Left ventricle myocardium inferior (tissue), 1 donor: Measurements from ENCODE around the gene PHF1. TPM values are rescaled to one million over a fixed set of nuclear protein-coding genes. Genes with fewer than 3 reads are reported as not detected.

ENCODE experiments used
- DNase-seq: peaks from one replicate; pipeline ENCODE4 v3.0.0-alpha.2; 2020
- H3K27ac ChIP-seq: fragments of 200-600 bp; replicated peaks from 2 replicates; pipeline ENCODE4 v1.8.0; 2021
- H3K27me3 ChIP-seq: fragments of 200-600 bp; 2 replicates; pipeline ENCODE4 v1.8.0; 2021; ENCODE audit warnings: low read depth
- H3K36me3 ChIP-seq: fragments of 200-600 bp; 2 replicates; pipeline ENCODE4 v1.8.0; 2021
- H3K4me1 ChIP-seq: fragments of 200-600 bp; 2 replicates; pipeline ENCODE4 v1.8.0; 2021
- H3K4me3 ChIP-seq: fragments of 200-600 bp; 2 replicates; pipeline ENCODE4 v1.8.0; 2021; ENCODE audit warnings: mild to moderate bottlenecking, moderate library complexity
- H3K9me3 ChIP-seq: fragments of 200-600 bp; replicated peaks from 2 replicates; pipeline ENCODE4 v1.8.0; 2021
- CTCF ChIP-seq: fragments of 200-600 bp; IDR thresholded peaks from 2 replicates; pipeline ENCODE4 v1.8.0; 2021; ENCODE audit warnings: antibody characterized with exemption, mild to moderate bottlenecking, borderline replicate concordance
- intact Hi-C: fragments of 100-400 bp; cut with micrococcal nuclease; formaldehyde crosslinking; loops from one replicate; pipeline ENCODE4 v1.11.0; 2022
- total RNA-seq: library from RNA; stranded (reverse); fragmentation: NEBNext Ultra II Directional; extraction: Animal tissue kit (Norgen Biotek cat#: 25700); gene quantifications from one replicate; pipeline ENCODE4 v1.2.1, GENCODE V29; 2021
- donor health status: DM: no; HTN: yes; CAD: no; lungs with severe emphysema.

The PHF1 gene
- total RNA-seq, 1 donor from 2014 or later: 52.2 TPM

GRCh38 chr6:33428966-33429749 is 18.3 kb downstream of the PHF1 start:
- H3K4me1 ChIP-seq: peaks cover 90% of the 10 kb centered on the region
- H3K9me3 ChIP-seq: no peaks in the 10 kb centered on the region
- peak overlapping the region; percentile 93 for H3K27ac ChIP-seq
- DNase-seq: no peak
- TF ChIP-seq CTCF: no peak
- H3K27me3 ChIP-seq: no peaks in the 10 kb centered on the region
- intact Hi-C loops: no loop called here
- H3K4me3 ChIP-seq: peak overlapping the region; percentile 68
- H3K36me3 ChIP-seq: no peaks in the 10 kb centered on the region

- no peaks in the 10 kb centered on the region for H3K36me3 ChIP-seq
- H3K27ac ChIP-seq: peak overlapping the region; percentile 93
- TF ChIP-seq CTCF: no peak
- peaks cover 89% of the 10 kb centered on the region for H3K4me1 ChIP-seq
- no peaks in the 10 kb centered on the region for H3K9me3 ChIP-seq
- H3K27me3 ChIP-seq: no peaks in the 10 kb centered on the region
- no peak overlapping the region for H3K4me3 ChIP-seq
- no peak for DNase-seq
- intact Hi-C loops: no loop called here
These were observed 18.9 kb downstream of the PHF1 start for GRCh38 chr6:33429750-33430052.

- Histone ChIP-seq H3K4me1 (peaks cover 82% of the 10 kb centered on the region), H3K36me3 (peaks cover 4% of the 10 kb centered on the region), H3K27ac (no peak overlapping the region), H3K27me3 (no peaks in the 10 kb centered on the region), H3K9me3 (no peaks in the 10 kb centered on the region), H3K4me3 (no peak overlapping the region)
- TF ChIP-seq CTCF: no peak
- intact Hi-C loops: no loop called here
- DNase-seq: no peak
These were observed 19.5 kb downstream of the PHF1 start for GRCh38 chr6:33430334-33430733.

- TF ChIP-seq CTCF: no peak
- Histone ChIP-seq H3K9me3 (no peaks in the 10 kb centered on the region), H3K4me3 (peak overlapping the region; percentile 27), H3K27ac (no peak overlapping the region), H3K27me3 (no peaks in the 10 kb centered on the region), H3K4me1 (peaks cover 73% of the 10 kb centered on the region), H3K36me3 (peaks cover 13% of the 10 kb centered on the region)
- intact Hi-C loops: no loop called here
- peak; percentile 47 for DNase-seq
These were observed 20.4 kb downstream of the PHF1 start for GRCh38 chr6:33430991-33431879.

GRCh38 chr6:33431880-33432541 is 21.2 kb downstream of the PHF1 start:
- no peaks in the 10 kb centered on the region for H3K27me3 ChIP-seq
- no peak for TF ChIP-seq CTCF
- H3K9me3 ChIP-seq: no peaks in the 10 kb centered on the region
- H3K4me3 ChIP-seq: no peak overlapping the region
- H3K27ac ChIP-seq: no peak overlapping the region
- intact Hi-C loops: no loop called here
- DNase-seq: no peak
- peaks cover 21% of the 10 kb centered on the region for H3K36me3 ChIP-seq
- H3K4me1 ChIP-seq: peaks cover 65% of the 10 kb centered on the region
